Fibroblast of peridontal ligament (primary cell): ENCODE results near the gene OTC.

Source experiments
- DNase-seq: peaks from one replicate; pipeline ENCODE4 v3.0.0-alpha.2; 2010; ENCODE audit errors: extremely low read depth

OTC gene

GRCh38 chrX:38468563-38469157, 116.3 kb downstream of the OTC start:
- no peak for DNase-seq
